HCT116 (cell line): ENCODE data around the gene TMEM125. TPM values are rescaled to one million over a fixed set of nuclear protein-coding genes. Genes with fewer than 3 reads are reported as not detected.

Experiments
- ATAC-seq: fragments of 200-7000 bp; cut with Tn5 transposase; 2 replicates; pipeline ENCODE4 v1.9.1; 2020; ENCODE audit warnings: mild to moderate bottlenecking, moderate library complexity
- BruUV-seq: library from RNA; stranded (reverse); fragments of 400-500 nt; replicated peaks from 2 replicates; lab custom pipeline; 2021; lab: Mats Ljungman, UMichigan
- CTCF ChIA-PET: fragments of 300-600 bp; sonication (Branson Sonifier 250); formaldehyde crosslinking; loops from one replicate; lab custom pipeline; 2021; ENCODE audit warnings: antibody characterized with exemption; lab: Charles Lee
- POLR2A ChIA-PET: fragments of 300-600, 350-600 bp; sonication (Branson Sonifier 250); formaldehyde crosslinking; loops from one replicate; lab custom pipeline; 2021; ENCODE audit warnings: antibody characterized with exemption; lab: Charles Lee
- RAD21 ChIA-PET, 2 experiments: fragments of 300-600 bp; sonication (Branson Sonifier 250); formaldehyde crosslinking; loops; one replicate each; lab custom pipeline; 2023; ENCODE audit warnings: low total read pairs in 2 of 2; ENCODE audit not compliant: uncharacterized antibody in 2 of 2, unreplicated experiment in 2 of 2, low non-redundant PET in 1 of 2; lab: Charles Lee
- DNase-seq: peaks from one replicate; pipeline ENCODE4 v3.0.0-alpha.2; 2010; ENCODE audit warnings: low read depth, low spot score
- H2AFZ ChIP-seq: fragments of 200-600 bp; shearing (Covaris generic), sonication (generic); 2 replicates; pipeline ENCODE4 v1.6.1; 2017; ENCODE audit warnings: low read depth, mixed run types, mixed read lengths, antibody characterized with exemption, low read length; ENCODE audit not compliant: poor library complexity, severe bottlenecking
- H3K27ac ChIP-seq: 2 replicates; pipeline ENCODE4 v1.5.1; 2012; ENCODE audit warnings: low read depth, low read length
- H3K27me3 ChIP-seq: fragments of 200-600 bp; sonication (generic); 2 replicates; pipeline ENCODE4 v1.6.1; 2016; ENCODE audit warnings: mixed run types, low read length, mixed read lengths; ENCODE audit not compliant: insufficient read depth
- H3K36me3 ChIP-seq, 2 experiments: fragments of 200-500 bp in 1 of 2; fragments of 200-600 bp in 1 of 2; sonication (Bioruptor generic) in 1 of 2; sonication (generic) in 1 of 2; 2 replicates each; pipeline versions ENCODE4 v1.5.1 to v1.6.1; 2014 to 2016; ENCODE audit warnings: low read length in 2 of 2, inconsistent platforms in 1 of 2, mixed read lengths in 1 of 2, mixed run types in 1 of 2; ENCODE audit not compliant: insufficient read depth in 2 of 2, control insufficient read depth in 1 of 2
- H3K4me1 ChIP-seq, 2 experiments: fragments of 200-600 bp in 1 of 2; sonication (generic) in 1 of 2; 2 replicates each; pipeline versions ENCODE4 v1.5.1 to v1.6.1; 2012 to 2017; ENCODE audit warnings: low read length in 2 of 2, inconsistent platforms in 1 of 2, mild to moderate bottlenecking in 1 of 2, mixed read lengths in 1 of 2, mixed run types in 1 of 2, moderate library complexity in 1 of 2; ENCODE audit not compliant: insufficient read depth in 2 of 2, control insufficient read depth in 1 of 2
- H3K4me2 ChIP-seq: fragments of 200-600 bp; sonication (generic); 2 replicates; pipeline ENCODE4 v1.6.1; 2017; ENCODE audit warnings: mixed run types, low read length, mixed read lengths
- H3K4me3 ChIP-seq, 2 experiments: fragments of 200-600 bp in 1 of 2; sonication (generic) in 1 of 2; replicated peaks in 1 of 2; 2 replicates each; pipeline ENCODE4 v1.5.1; 2011 to 2016; ENCODE audit warnings: low read length in 2 of 2, control low read depth in 1 of 2, low read depth in 1 of 2, mild to moderate bottlenecking in 1 of 2, mixed read lengths in 1 of 2, mixed run types in 1 of 2
- H3K79me2 ChIP-seq: fragments of 200-600 bp; sonication (generic); 2 replicates; pipeline ENCODE4 v1.6.1; 2017; ENCODE audit warnings: mild to moderate bottlenecking, mixed run types, low read length, moderate library complexity, mixed read lengths; ENCODE audit not compliant: insufficient read depth
- H3K9ac ChIP-seq: fragments of 200-600 bp; sonication (generic); 2 replicates; pipeline ENCODE4 v1.6.1; 2016; ENCODE audit warnings: low read length, mixed read lengths
- H3K9me2 ChIP-seq: fragments of 200-600 bp; sonication (generic), shearing (Covaris generic); 2 replicates; pipeline ENCODE4 v1.6.1; 2017; ENCODE audit warnings: mixed run types, mild to moderate bottlenecking, moderate library complexity; ENCODE audit not compliant: insufficient read depth
- H3K9me3 ChIP-seq, 2 experiments: fragments of 200-500 bp in 1 of 2; fragments of 200-600 bp in 1 of 2; sonication (Bioruptor generic) in 1 of 2; sonication (generic) in 1 of 2; 2 replicates each; pipeline ENCODE4 v1.6.1; 2014 to 2017; ENCODE audit warnings: low read length in 2 of 2, mixed read lengths in 2 of 2, inconsistent platforms in 1 of 2, low read depth in 1 of 2, mild to moderate bottlenecking in 1 of 2, mixed run types in 1 of 2, moderate library complexity in 1 of 2; ENCODE audit not compliant: control insufficient read depth in 1 of 2, insufficient read depth in 1 of 2
- H4K20me1 ChIP-seq: fragments of 200-600 bp; sonication (generic), shearing (Covaris generic); 2 replicates; pipeline ENCODE4 v1.6.1; 2017; ENCODE audit warnings: mixed run types, mild to moderate bottlenecking, moderate library complexity; ENCODE audit not compliant: insufficient read depth
- CBX3 ChIP-seq: IDR thresholded peaks from 2 replicates; pipeline ENCODE4 v1.6.1; 2012; ENCODE audit warnings: low read depth
- CTCF ChIP-seq, 3 experiments: fragments of 200-600 bp in 1 of 3; sonication (generic) in 1 of 3; IDR thresholded peaks in 2 of 3; conservative IDR thresholded peaks in 1 of 3; 2 replicates each; pipeline ENCODE4 v1.5.1; 2012 to 2017; ENCODE audit warnings: low read depth in 2 of 3, low read length in 2 of 3, antibody characterized with exemption in 1 of 3, borderline replicate concordance in 1 of 3, control low read depth in 1 of 3, mild to moderate bottlenecking in 1 of 3, mixed read lengths in 1 of 3, mixed run types in 1 of 3, moderate library complexity in 1 of 3; ENCODE audit not compliant: insufficient read depth in 1 of 3
- EGR1 ChIP-seq: IDR thresholded peaks from 2 replicates; pipeline ENCODE4 v1.6.1; 2012; ENCODE audit warnings: low read depth
- ELF1 ChIP-seq: IDR thresholded peaks from 2 replicates; pipeline ENCODE4 v1.6.1; 2012; ENCODE audit warnings: low read depth, borderline replicate concordance
- EZH2 ChIP-seq: fragments of 200-600 bp; sonication (generic); IDR thresholded peaks from 2 replicates; pipeline ENCODE4 v1.6.1; 2017; ENCODE audit warnings: antibody characterized with exemption, mixed run types
- EZH2phosphoT487 ChIP-seq: fragments of 200-600 bp; IDR thresholded peaks from 2 replicates; pipeline ENCODE4 v1.6.1; 2018; ENCODE audit warnings: antibody characterized with exemption, borderline replicate concordance
- FOSL1 ChIP-seq: IDR thresholded peaks from 2 replicates; pipeline ENCODE4 v1.6.1; 2012; ENCODE audit warnings: low read depth
- MAX ChIP-seq: IDR thresholded peaks from 2 replicates; pipeline ENCODE4 v1.6.1; 2012
- POLR2A ChIP-seq: IDR thresholded peaks from 2 replicates; pipeline ENCODE4 v1.7.0; 2011; ENCODE audit warnings: borderline replicate concordance; ENCODE audit not compliant: insufficient read depth, insufficient read length; ENCODE audit errors: extremely low read depth
- POLR2AphosphoS5 ChIP-seq: IDR thresholded peaks from 2 replicates; pipeline ENCODE4 v1.6.1; 2011; ENCODE audit warnings: mild to moderate bottlenecking, low read depth, low read length, moderate library complexity
- RAD21 ChIP-seq: IDR thresholded peaks from 2 replicates; pipeline ENCODE4 v1.6.1; 2012; ENCODE audit warnings: low read depth, mild to moderate bottlenecking
- REST ChIP-seq: IDR thresholded peaks from 2 replicates; pipeline ENCODE4 v1.6.1; 2012; ENCODE audit warnings: low read depth
- SIN3A ChIP-seq: IDR thresholded peaks from 2 replicates; pipeline ENCODE4 v1.6.1; 2012; ENCODE audit warnings: low read depth
- SP1 ChIP-seq: IDR thresholded peaks from 2 replicates; pipeline ENCODE4 v1.6.1; 2012; ENCODE audit warnings: low read depth
- SRF ChIP-seq: IDR thresholded peaks from 2 replicates; pipeline ENCODE4 v1.6.1; 2012; ENCODE audit warnings: low read depth
- TCF7L2 ChIP-seq: IDR thresholded peaks from 2 replicates; pipeline ENCODE4 v1.7.0; 2011; ENCODE audit warnings: borderline replicate concordance, inconsistent platforms; ENCODE audit not compliant: insufficient read depth, insufficient read length; ENCODE audit errors: extremely low read depth
- ZFX ChIP-seq: fragments of 450-650 bp; IDR thresholded peaks from 2 replicates; pipeline ENCODE4 v1.6.1; 2017
- ZNF274 ChIP-seq: fragments of 200-500 bp; sonication (Bioruptor generic); IDR thresholded peaks from 2 replicates; pipeline ENCODE4 v1.6.1; 2014; ENCODE audit warnings: mild to moderate bottlenecking, low read depth, low read length, inconsistent platforms
- intact Hi-C: fragments of 100-400 bp; cut with micrococcal nuclease; formaldehyde crosslinking; loops from 2 replicates; pipeline ENCODE4 v1.10.0; 2022
- total RNA-seq: library from RNA; stranded (reverse); gene quantifications from one replicate; pipeline ENCODE4 v1.2.1, GENCODE V29; 2021; ENCODE audit not compliant: unreplicated experiment
- TF ChIP-seq, protein P1 (sequence below): IDR thresholded peaks from 2 replicates; pipeline ENCODE4 v1.6.1; 2011; ENCODE audit warnings: mild to moderate bottlenecking, low read length, moderate library complexity; ENCODE audit not compliant: insufficient replicate concordance; ENCODE audit errors: extremely low read depth

The TMEM125 gene
- total RNA-seq, 1 experiment from 2014 or later, result 13.9 TPM

GRCh38 chr1:43319288-43319687 is 49.5 kb downstream of the TMEM125 start (continued):
- TF ChIP-seq REST (no peak), POLR2A (no peak), ELF1 (no peak)

GRCh38 chr1:43319766-43320165 is 50.0 kb downstream of the TMEM125 start:
- no peaks in the 10 kb centered on the region for H4K20me1 ChIP-seq
- no peaks in the 10 kb centered on the region for H3K36me3 ChIP-seq
- POLR2A ChIA-PET, result no interaction called here
- H3K9ac ChIP-seq, result no peak overlapping the region
- no peaks in the 10 kb centered on the region for H3K27me3 ChIP-seq
- no peak overlapping the region for H3K27ac ChIP-seq
- no peak overlapping the region for H3K4me2 ChIP-seq
- no peaks in the 10 kb centered on the region for H3K9me2 ChIP-seq
- H3K4me1 ChIP-seq, result peaks cover 0 to 27% of the 10 kb centered on the region in 2 experiments; a peak in 2 of 4 replicates
- ATAC-seq (no peak), DNase-seq (no peak)
- no peak overlapping the region for H3K4me3 ChIP-seq
- BruUV-seq, result no TSS peak
- no peaks in the 10 kb centered on the region for H3K79me2 ChIP-seq
- H3K9me3 ChIP-seq, result no peaks in the 10 kb centered on the region; a peak in 1 of 4 replicates
- H2AFZ ChIP-seq, result no peak overlapping the region
- CTCF ChIA-PET, result no interaction called here
- intact Hi-C loops, result no loop called here
- RAD21 ChIA-PET, result no interaction called here
- TF ChIP-seq POLR2AphosphoS5 (no peak), SRF (no peak), FOSL1 (no peak), ZNF274 (no peak), POLR2A (no peak), RAD21 (no peak), TCF7L2 (no peak), CBX3 (no peak), CTCF (IDR thresholded peaks at IDR 0.05 in 2 of 3, conservative IDR thresholded peaks at IDR 0.05 in 1 of 3; ENCODE audit: borderline replicate concordance in 1 of 3, insufficient read depth in 1 of 3, low read depth in 2 of 3, low read length in 2 of 3) (no peak), SIN3A (no peak), EZH2phosphoT487 (no peak), MAX (no peak), EGR1 (no peak), EZH2 (no peak), ZFX (no peak), SP1 (no peak)
- TF ChIP-seq, protein P1, sequence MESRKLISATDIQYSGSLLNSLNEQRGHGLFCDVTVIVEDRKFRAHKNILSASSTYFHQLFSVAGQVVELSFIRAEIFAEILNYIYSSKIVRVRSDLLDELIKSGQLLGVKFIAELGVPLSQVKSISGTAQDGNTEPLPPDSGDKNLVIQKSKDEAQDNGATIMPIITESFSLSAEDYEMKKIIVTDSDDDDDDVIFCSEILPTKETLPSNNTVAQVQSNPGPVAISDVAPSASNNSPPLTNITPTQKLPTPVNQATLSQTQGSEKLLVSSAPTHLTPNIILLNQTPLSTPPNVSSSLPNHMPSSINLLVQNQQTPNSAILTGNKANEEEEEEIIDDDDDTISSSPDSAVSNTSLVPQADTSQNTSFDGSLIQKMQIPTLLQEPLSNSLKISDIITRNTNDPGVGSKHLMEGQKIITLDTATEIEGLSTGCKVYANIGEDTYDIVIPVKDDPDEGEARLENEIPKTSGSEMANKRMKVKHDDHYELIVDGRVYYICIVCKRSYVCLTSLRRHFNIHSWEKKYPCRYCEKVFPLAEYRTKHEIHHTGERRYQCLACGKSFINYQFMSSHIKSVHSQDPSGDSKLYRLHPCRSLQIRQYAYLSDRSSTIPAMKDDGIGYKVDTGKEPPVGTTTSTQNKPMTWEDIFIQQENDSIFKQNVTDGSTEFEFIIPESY, result no peak
